Mammary epithelial cell (primary cell): ENCODE measurements around the gene HOXB9.

ENCODE experiments used
- EZH2 ChIP-seq: IDR thresholded peaks from 2 replicates; pipeline ENCODE4 v1.6.1; 2012; ENCODE audit warnings: low read length, inconsistent platforms, borderline replicate concordance
- TF ChIP-seq, protein P1 (sequence below), 2 donors: IDR thresholded peaks in 1 of 2; conservative IDR thresholded peaks in 1 of 2; 2 replicates each; pipeline ENCODE4 v1.5.1; 2011 to 2012; ENCODE audit warnings: inconsistent platforms in 2 of 2, low read length in 2 of 2, mild to moderate bottlenecking in 2 of 2, control low read depth in 1 of 2, low read depth in 1 of 2; ENCODE audit not compliant: insufficient read depth in 1 of 2; ENCODE audit errors: extremely low read depth in 1 of 2

DNA sequence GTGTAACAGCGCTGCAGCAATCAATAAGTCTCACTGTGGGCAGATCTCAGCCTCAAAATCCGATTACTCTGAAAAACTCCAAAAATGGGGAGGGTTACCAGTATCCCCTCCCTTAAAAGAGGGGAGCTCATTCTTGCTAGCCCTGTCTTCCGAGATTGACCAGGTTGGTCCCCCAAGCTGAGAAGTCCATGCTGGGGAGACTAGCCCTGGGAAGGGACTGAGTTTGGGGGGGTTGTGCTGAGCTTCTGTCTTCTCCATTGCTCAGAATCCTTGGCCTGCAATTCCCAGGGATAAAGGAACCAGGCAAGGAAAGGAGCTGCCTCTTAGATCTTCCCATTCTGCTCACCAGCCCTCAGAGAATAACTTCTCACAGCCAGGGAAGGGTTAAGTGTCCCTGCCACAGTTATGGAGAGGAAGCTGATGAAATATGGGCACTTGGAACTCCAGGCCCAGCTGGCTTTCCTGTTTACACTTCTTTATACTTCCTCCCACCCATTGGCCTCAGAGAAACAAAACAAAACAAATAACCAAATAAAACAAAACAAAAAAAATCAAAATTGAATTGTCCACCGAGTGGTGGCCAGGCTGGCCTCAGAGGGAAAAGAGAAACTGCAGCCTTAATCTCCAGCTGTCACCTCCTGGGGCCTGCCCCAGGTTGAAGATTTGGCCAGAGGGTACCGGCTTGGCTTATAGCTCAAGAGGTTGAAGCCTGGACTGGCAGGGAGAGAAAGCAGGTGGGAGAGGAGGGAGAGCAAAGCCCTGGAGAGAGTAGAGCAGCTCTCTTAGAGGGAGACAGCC lies 38.7 kb downstream of the HOXB9 start:
- TF ChIP-seq, protein P1, sequence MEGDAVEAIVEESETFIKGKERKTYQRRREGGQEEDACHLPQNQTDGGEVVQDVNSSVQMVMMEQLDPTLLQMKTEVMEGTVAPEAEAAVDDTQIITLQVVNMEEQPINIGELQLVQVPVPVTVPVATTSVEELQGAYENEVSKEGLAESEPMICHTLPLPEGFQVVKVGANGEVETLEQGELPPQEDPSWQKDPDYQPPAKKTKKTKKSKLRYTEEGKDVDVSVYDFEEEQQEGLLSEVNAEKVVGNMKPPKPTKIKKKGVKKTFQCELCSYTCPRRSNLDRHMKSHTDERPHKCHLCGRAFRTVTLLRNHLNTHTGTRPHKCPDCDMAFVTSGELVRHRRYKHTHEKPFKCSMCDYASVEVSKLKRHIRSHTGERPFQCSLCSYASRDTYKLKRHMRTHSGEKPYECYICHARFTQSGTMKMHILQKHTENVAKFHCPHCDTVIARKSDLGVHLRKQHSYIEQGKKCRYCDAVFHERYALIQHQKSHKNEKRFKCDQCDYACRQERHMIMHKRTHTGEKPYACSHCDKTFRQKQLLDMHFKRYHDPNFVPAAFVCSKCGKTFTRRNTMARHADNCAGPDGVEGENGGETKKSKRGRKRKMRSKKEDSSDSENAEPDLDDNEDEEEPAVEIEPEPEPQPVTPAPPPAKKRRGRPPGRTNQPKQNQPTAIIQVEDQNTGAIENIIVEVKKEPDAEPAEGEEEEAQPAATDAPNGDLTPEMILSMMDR (conservative IDR thresholded peaks at IDR 0.05 in 1 of 2, IDR thresholded peaks at IDR 0.05 in 1 of 2; ENCODE audit: extremely low read depth in 1 of 2, insufficient read depth in 1 of 2, low read depth in 1 of 2, low read length in 2 of 2) = no peak
- TF ChIP-seq EZH2 = no peak
